IPS DF 4.7 (cell line): Measurements from ENCODE around the gene SUN2.

Source experiments
- DNase-seq: peaks from one replicate; pipeline ENCODE4 v3.0.0-alpha.2; 2013; ENCODE audit warnings: low spot score; ENCODE audit errors: extremely low read depth

SUN2 gene

DNA sequence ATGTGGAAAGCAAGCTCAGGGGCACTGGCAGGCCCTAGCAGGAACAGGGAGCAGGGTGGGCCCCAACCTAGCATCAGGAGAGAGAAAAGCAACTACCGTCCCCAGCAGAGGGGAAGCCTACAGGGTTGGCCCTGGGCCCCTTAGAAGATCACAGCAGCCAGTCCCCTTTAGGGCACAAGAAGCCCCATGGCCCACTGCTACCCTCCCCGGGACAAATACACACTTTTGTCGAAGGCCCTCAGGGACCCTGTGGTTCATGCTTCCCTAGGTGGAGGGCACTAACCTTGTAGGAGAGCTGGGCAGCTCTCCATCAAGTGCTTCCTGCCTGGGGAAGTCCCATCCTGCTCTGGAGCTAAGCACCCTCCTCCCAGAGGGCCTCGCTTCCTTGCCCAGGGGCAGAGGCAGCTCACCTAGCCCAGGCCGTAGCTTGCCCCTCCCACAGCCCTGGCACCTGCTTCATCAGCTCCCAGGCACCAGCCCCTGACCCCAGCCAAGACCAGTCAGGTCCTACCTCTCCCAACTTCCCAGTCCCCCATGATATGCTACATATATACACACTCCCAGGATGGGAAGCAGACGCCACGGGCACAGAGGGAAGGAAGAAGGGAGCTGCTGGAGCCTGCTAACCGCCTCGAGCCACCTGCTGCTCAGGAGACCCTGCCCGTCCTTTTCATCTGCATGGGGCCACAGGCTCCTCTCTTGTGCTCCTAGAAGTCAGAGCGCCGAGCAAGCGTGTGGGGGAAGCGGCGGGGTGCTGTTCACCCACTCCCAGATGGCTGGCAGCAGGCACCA lies 20.1 kb downstream of the SUN2 start:
- DNase-seq, result no peak

DNA sequence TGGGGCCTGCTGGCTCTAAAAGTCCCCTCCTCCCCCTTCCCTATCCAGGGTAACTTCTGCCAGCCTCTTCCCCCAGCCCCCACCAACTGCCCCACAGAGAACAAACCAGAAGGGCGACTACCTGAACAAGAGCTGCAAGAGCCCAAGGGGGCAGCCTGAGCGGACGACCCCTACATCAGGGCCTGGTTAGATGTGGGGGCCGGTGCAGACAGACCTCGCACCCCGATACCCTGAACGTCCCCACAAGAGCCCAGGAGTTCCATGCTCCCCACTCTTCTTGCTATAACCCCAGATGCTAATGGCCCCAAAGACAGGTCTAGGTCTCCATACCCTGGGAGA lies 20.7 kb downstream of the SUN2 start:
- no peak for DNase-seq

DNA sequence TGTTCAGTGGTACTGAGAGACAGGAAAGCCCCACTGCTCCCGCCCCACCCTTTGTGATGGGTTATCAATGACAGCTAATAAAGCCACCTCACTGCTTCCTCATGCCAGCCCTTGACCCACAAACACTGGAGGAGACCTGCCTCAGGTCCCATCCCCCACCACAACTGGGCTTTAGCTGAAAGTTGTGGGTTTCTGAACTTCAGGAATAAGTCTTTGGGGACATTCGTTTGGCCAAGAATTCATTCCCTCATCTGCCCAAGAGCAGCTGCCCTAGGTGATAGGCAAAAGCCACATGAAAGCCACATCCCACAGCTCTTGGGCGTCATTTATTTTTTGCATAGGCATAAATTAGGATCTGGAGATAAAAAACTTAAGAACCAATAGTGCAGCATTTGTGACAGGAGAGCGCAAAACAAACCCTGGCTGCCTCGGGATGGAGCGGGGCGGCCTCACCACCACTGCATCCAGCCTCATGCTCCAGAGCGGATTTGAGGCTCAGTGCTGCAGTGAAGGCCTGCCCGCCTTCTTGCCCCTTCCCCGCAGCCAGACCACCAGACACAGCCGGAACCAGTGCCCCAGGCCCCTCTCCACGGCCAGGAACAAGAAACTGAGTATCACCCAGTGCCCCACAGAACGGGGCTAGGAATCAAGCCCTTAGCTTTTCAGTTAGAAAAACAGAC lies 21.2 kb downstream of the SUN2 start:
- no peak for DNase-seq

DNA sequence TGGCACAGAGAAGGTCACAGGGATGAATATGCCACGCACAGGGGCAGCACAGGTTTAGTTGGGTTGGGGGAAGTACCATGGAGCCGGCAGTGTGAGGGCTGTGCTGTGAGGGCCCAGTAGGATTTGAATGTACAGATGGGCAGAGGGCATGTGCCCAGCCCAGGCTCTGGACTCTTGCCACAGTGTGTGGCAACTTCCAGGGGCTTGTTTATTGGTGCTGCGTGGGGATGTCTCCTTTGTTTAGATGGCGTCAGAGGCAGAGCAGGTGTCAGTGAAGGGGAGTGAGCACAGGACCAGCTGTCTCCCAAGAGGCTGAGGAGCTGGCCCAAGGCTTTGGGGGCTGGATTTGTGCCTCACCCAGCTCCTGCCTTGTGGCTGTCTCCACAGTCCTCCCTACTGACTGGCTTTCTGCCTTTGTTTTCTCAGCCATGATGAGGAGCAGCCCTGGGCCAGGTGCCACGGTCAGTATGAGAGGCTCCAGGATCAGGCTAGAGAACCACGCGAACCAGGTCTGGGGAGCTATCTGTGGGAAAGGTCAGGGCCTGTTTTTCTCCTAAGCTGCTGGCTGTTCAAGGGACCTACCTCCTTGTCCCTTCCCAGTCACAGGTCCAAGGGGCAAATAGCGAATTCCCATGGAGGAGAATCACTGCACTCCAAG lies 21.9 kb downstream of the SUN2 start:
- DNase-seq, result no peak

DNA sequence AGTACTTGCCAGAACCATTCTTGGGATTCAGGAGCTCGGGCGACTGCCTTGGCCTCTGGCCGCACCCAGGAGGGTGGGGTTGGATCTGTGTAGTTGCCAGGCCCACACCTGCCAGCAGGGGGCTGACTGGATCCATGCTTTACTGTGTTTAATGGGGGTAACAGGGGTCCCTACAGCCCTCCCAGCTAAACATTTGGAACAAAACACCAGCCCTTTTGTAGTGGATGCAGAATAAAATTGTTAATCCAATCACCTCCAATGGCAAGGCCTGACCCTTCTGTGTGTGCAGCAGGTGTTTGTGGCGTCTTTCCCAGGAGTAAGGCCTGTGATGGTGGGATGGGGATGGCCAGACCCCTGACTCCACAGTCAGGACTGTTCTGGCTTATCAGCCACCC lies 22.5 kb downstream of the SUN2 start:
- no peak for DNase-seq

DNA sequence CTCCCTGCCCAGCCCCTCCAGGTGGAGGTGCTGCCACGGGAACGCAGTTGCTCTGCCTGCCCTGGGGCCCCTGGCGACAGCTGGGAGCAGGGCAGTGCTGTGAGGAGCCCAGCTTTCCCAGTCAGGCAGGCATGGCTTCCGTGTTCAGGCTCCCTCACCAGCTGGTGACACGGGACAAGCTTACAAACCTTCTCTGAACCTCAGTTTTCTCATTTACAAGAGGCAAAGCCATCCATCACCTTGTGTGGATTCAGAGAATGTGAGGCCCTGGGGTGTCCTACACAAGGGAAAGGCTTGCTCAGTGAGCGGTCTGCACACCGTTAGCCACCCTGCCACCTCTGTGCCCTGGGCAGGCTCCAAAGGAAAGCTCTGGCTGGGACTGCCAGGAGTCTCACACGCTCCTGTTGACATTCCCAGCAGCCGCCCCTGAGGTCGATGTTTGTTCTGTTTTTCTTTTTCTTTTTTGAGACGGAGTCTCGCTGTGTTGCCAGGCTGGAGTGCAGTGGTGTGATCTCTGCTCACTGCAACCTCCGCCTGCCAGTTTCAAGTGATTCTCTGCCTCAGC lies 23.5 kb downstream of the SUN2 start:
- DNase-seq, result no peak

DNA sequence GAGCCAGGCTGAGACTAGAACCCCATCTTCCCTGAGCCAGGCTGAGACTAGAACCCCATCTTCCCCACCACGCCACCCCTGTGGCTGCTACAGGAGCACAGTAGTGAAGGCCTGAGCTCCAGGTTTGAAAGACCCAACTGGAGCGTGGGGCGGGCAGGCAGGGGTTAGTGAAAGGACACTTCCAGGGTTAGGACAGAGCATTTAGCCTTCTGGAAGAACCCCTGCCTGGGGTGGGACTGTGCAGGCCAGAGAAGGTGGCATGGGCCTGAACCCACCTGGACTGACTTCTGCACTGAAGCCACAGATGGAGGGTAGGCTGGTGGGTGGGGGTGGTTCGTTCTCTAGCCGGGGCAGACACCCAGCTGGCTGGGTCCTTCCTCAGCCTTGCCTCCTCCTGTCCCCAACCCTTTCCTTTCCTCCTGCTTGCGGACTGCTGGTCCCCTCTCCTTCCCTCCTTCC lies 24.1 kb downstream of the SUN2 start:
- DNase-seq, result no peak

DNA sequence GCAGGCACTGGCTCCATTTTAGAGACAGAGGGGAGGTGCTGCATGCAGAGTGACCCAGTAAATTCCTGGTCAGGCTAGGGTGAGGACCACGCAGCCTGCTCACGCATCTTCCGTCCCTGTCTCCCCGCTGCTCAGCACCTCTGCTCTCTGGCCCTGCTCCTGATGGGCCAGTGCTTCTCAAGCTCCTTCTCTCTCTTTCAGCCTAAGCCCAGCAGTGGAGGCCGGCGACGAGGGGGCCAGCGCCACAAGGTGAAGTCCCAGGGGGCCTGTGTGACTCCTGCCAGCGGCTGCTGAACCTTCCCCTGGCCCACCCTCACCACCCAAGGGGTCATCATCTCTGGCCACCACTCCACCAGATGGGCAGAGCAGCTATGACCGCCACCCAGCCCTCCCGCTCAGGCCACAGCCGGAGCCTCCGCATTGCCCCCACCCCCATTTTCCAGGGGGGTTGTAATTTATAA lies 25.4 kb downstream of the SUN2 start:
- no peak for DNase-seq

DNA sequence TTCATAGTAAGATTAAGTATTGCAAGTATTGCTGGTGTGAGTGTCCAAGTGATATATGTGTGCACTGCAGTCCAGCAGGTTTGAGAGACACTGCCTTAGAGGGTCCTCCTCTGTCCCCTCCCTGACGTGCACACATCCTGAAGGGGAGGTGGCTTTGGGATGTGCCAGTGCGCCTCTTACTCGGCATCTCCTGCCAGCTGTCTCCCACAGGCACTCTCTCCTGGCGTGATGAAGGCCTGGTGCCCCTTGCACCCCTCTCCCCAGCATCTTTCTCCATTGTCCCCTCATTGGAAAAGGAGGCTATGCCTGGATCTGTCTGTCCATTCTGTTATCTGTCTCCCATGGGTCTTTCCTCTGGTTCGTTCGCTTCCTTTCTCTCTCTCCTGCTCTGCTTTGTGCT lies 25.9 kb downstream of the SUN2 start:
- no peak for DNase-seq

DNA sequence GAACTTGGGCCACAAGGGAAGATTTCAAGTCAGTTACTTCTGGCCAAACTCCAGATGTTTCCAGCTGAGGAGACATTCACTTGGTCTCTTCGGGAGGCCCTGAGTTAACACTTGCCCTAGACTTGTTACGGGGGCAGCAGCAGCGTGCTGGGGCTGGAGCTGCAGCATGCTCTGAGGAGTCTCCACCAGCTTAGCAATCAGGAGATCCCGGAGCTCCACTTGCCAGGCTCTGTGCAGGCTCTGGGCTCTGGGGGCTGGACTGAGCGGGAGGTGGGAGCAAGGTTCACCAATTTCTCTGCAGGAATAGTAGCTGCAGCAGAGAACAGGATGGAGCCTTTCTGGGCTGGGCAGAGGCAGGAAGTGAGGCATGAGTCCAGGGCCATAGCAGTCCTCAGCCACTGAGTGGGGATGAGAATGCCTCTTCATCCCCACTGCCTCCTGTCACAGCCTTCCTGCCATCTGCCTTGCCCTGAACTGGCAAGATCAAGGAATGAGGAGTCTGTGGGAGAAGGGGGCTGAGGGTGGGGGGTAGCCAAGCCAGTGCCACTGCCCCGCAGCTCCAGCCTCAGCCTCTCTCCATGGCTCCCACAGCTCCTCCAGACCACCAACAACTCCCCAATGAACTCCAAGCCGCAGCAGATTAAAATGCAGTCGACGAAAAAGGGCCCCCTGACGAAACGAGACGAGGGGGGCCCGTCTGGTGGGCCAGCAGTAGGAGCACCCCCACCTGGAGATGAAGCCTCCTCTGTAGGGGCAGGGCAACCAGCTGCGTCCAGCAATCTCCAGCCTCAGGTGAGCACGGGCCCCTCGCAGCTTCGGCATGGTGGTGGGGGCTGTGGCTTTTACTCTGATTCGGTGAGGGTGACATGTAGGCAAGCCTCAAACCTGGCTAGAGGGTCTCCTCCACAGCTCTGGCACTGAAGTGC lies 26.7 kb downstream of the SUN2 start:
- DNase-seq, result no peak

DNA sequence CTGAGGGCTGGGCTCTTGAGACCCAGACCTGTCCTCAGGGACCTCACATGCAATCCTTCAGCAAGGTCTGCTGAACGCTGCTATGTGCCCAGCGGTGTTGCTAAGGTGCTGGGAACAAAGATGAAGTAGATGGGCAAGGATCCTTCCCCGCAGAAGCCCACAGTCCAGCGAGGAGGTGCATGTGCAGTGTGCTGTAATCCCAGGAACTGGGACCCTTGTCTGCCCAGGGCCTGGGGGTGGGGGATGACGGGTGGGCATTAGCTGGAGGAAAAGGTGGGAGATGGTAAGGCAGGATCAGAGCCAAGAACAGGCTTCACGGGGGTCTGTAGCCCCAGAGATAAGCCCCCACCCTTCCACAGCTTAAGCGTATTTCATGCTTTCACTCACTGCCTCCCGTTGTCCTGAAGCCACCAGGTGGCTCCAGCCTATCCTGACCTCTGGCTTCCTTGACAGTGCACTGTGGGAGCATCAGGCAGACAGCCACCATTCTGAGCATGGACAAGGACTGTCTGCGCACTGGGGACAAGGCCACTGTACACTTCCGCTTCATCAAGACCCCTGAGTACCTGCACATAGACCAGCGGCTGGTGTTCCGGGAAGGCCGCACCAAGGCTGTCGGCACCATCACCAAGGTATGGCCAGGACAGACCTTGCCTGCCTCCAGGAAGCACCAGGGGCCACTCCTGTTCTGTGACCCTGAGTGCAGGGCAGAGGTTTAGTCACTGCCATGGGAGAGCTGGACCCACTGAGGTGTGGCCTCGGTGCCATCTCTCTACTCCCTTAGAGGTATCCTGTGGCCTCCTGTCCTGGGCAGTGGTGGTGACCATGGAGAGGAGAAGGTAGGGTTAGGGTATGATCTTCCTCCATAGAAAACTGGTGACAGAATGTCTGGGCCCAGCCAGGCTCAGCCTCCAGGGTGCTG lies 28.0 kb downstream of the SUN2 start:
- no peak for DNase-seq

DNA sequence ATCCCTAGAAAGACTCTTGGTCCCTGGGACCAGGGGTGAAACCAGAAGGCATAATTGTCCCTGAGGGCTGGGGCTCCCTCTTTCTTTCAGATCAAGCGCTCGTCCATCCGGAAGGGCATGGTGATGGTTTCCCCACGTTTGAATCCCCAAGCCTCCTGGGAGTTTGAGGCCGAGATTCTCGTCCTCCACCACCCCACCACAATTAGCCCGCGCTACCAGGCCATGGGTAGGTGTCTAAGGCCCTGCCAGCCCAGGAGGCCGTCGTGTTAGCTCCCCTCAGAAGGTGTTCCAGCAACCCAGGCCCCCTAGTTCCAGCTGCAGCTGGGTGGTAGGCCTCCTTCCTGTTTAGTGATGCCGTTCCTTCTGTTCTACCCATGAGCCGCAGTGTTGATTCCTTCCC lies 28.7 kb downstream of the SUN2 start:
- DNase-seq, result no peak

DNA sequence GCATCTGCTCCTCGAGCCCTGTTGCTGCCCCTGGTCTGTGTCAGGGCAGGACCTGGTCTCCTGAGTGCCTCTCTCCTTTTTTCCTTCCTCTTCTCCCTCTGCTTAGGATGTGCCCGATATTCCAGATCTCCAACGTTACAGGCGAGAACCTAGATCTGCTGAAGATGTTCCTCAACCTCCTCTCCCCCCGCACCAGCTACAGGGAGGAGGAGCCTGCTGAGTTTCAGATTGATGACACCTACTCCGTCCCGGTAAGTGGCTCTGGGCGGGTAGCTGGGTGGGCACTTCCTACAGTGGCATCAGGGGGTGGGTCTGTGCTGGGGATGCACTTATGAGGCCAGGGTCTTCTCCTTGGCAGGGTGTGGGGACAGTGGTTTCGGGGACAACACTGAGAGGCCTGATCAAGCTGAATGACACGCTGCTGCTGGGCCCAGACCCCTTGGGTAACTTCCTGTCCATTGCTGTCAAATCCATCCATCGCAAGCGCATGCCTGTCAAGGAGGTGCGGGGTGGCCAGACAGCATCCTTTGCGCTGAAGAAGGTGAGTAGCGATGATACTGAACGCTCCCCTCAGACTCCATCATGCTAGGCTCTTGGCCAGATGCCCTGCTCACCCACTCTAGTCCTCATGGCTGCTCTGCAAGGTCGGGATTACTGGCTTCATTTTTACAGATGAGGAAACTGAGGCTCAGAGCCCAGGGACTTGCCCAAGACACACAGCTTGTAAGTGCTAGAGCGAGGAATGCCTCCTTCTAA lies 29.7 kb downstream of the SUN2 start:
- DNase-seq, result no peak

DNA sequence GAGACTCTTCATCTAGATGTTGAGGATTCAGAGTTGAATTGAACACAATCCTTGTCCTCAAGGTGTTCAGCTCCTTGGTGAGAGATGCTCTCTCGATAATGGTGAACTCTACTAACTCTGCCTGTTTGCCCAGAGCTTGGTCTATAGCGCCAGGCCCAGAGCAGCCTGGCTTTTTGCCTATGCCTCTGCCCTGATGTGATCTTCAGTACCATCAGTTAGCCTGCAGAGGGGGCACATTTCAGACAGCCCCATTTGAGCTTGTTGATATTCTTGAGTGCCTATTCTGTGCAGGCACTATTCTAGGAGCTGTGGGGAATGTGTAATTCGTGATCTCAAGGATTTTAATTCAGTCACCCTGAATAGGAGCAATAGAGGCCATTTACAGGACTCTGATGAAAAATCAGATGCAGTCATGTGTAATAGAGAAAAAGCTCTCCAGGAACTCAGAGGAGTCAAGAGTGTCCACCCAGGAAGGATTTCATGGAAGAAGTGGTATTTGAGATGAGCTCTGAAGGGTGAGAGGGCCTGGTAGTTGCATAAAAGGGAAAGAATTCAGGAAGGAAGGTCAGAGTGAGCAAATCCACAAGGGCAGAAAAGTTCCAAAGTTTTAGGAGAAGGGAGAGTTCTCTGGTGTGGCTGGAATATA lies 30.7 kb downstream of the SUN2 start:
- no peak for DNase-seq

DNA sequence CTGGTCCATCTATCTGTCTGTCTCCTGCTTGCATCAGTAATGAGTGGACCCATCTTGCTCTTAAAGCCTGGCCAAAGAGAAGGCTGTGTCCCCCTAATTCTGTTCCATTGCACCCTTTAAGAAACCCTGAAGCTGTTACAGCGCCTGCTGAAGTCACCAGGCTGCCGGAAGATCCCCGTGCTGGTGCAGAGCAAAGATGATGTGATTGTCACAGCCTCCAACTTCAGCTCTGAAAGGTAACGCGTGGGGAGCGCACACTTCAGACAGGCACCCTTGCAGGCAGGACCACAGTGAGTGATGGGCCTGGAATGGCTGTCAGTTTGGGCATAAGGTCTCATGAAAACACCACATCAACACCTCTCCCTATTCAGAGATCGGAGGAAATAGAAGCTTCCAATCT lies 31.6 kb downstream of the SUN2 start:
- no peak for DNase-seq

DNA sequence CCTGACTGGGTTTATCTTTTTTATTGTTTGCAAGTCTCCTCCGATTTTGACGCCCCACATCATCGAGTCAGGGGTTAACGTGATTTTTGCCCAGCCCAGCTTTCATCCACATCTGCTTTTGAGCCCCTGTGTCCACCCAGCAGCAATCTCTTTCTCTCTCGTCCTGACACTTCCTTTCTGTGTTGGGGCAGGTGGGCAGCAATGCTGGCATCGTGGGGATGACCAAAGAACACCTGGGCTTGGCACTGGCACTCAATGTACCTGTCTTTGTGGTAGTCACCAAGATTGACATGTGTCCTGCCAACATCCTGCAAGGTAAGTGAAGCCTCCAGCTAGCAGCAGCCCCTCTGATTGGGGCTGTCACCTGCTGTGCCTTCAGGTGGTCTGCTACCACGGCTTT lies 34.2 kb downstream of the SUN2 start:
- DNase-seq, result no peak

DNA sequence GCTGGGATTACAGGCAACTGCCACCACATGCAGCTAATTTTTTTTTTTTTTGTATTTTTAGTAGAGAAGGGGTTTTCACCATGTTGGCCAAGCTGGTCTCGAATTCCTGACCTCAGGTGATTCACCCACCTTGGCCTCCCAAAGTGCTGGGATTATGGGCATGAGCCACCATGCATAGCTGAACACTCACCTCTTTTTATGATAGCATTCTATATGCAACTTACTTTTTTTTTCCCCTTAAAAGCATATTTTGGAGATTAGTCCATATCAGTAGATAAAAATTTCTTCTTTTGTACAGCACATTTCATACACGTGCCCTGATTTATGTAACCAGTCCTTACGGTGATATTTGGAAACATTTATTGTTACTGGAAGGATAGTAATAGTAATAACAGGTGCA lies 35.4 kb downstream of the SUN2 start:
- no peak for DNase-seq

DNA sequence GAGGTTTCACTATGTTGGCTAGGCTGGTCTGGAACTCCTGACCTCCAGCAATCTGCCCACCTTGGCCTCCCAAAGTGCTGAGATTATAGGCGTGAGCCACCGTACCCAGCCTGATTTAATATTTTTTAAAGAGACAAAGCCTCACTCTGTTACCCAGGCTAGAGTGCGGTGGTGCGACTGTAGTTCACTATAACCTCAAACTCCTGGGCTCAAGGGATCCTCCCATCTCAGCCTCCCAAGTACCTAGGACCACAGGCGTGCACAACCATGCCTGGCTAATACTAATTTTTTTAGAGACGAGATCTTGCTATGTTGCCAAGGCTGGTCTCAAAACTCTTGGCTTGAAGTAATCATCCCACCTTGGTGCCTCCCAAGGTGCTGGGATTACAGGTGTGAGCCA lies 36.6 kb downstream of the SUN2 start:
- DNase-seq, result no peak

DNA sequence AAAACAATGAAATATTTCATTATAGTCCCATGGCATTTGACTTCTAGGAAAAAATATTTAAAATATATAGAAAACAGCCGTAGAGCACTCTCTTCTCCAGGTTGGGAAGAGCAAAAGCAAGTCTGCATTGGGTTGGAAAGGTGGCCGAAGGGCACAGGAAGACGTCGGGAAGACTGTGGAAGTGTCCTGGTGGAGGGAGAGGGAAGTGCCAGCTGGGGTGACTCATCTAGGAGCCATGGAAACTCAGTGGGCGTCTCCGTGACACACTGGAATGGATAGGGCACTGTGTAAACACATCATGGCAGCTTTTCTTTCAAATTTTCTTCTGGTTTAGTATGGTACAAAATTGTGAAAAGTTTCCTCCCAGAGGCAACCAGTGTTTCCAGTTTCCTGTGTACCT lies 37.4 kb downstream of the SUN2 start:
- DNase-seq, result no peak
